ENCODE measurements around the gene AGTRAP.

Gene AGTRAP

GRCh38 chr1:11736746-11737639, 1.1 kb downstream of the AGTRAP start:
- no peak for DNase-seq

GRCh38 chr1:11738096-11738495, 2.2 kb downstream of the AGTRAP start:
- no peak for DNase-seq

GRCh38 chr1:11738783-11739182, 2.8 kb downstream of the AGTRAP start:
- no peak for DNase-seq

- peak; percentile 33 for DNase-seq
Observed at GRCh38 chr1:11740258-11741192, 4.6 kb downstream of the AGTRAP start.

- no peak for DNase-seq
Observed at GRCh38 chr1:11741482-11741881, 5.5 kb downstream of the AGTRAP start.

- DNase-seq = no peak
Observed at GRCh38 chr1:11741919-11742558, 6.1 kb downstream of the AGTRAP start.

GRCh38 chr1:11744287-11744686, 8.4 kb downstream of the AGTRAP start:
- DNase-seq = no peak

GRCh38 chr1:11746092-11746491, 10.2 kb downstream of the AGTRAP start:
- DNase-seq = no peak

- no peak for DNase-seq
Observed at GRCh38 chr1:11746795-11747487, 11.0 kb downstream of the AGTRAP start.

- DNase-seq = no peak
Observed at GRCh38 chr1:11748294-11749202, 12.6 kb downstream of the AGTRAP start.

GRCh38 chr1:11749203-11749689, 13.3 kb downstream of the AGTRAP start:
- DNase-seq = peak; percentile 40

- no peak for DNase-seq
Observed at GRCh38 chr1:11749996-11750395, 14.1 kb downstream of the AGTRAP start.

- no peak for DNase-seq
Observed at GRCh38 chr1:11751087-11751486, 15.2 kb downstream of the AGTRAP start.

- DNase-seq = no peak
Observed at GRCh38 chr1:11752359-11753088, 16.6 kb downstream of the AGTRAP start.

GRCh38 chr1:11753555-11754208, 17.7 kb downstream of the AGTRAP start:
- no peak for DNase-seq

- DNase-seq = no peak
Observed at GRCh38 chr1:11757047-11757446, 21.1 kb downstream of the AGTRAP start.

GRCh38 chr1:11759791-11760190, 23.9 kb downstream of the AGTRAP start:
- no peak for DNase-seq

- DNase-seq = no peak
Observed at GRCh38 chr1:11761285-11761684, 25.3 kb downstream of the AGTRAP start.

GRCh38 chr1:11761988-11762406, 26.1 kb downstream of the AGTRAP start, which contains the start of gene C1orf167:
C1orf167 (plus strand) TSS chr1:11762193; CDS start chr1:11764401, 2,208 bp downstream.
- DNase-seq = no peak

GRCh38 chr1:11764115-11764514, 28.2 kb downstream of the AGTRAP start:
- DNase-seq = no peak

Measured in activated gamma-delta T cell treated with Interleukin-2 at 50 U/mL for 16 hours (primary cell).